ENCODE data around the gene OR2A12. TPM values are rescaled to one million over a fixed set of nuclear protein-coding genes. Genes with fewer than 3 reads are reported as not detected.
"Not testable (repeated sequence)": the region's sequence is repeated elsewhere in the genome, so short reads cannot be mapped to it uniquely, and the experiment has no call there.

OR2A12 gene
- total RNA-seq, 2 donors from 2014 or later, result not detected

- Mint-ChIP-seq H3K9me3 (no peaks in the 10 kb centered on the region), H3K4me1 (no peaks in the 10 kb centered on the region), H3K36me3 (ENCODE audit: low read depth) (no peaks in the 10 kb centered on the region), H3K4me3 (no peak overlapping the region), H3K27me3 (peaks cover 4% of the 10 kb centered on the region), H3K27ac (no peak overlapping the region)
- no peak for ATAC-seq (replicated peaks)
These were observed 4.6 kb downstream of the OR2A12 start for GRCh38 chr7:144090667-144091066.

GRCh38 chr7:144098776-144099175, 12.7 kb downstream of the OR2A12 start:
- peaks cover 3% of the 10 kb centered on the region for H3K9me3 Mint-ChIP-seq
- no peaks in the 10 kb centered on the region for H3K4me1 Mint-ChIP-seq
- H3K36me3 Mint-ChIP-seq (ENCODE audit: low read depth), result no peaks in the 10 kb centered on the region
- H3K4me3 Mint-ChIP-seq, result no peak overlapping the region
- peaks cover 15% of the 10 kb centered on the region for H3K27me3 Mint-ChIP-seq
- no peak for ATAC-seq (replicated peaks)
- no peak overlapping the region for H3K27ac Mint-ChIP-seq

GRCh38 chr7:144100607-144101006, 14.5 kb downstream of the OR2A12 start:
- H3K27ac Mint-ChIP-seq, result no peak overlapping the region
- no peaks in the 10 kb centered on the region for H3K4me1 Mint-ChIP-seq
- peaks cover 16% of the 10 kb centered on the region for H3K27me3 Mint-ChIP-seq
- peaks cover 3% of the 10 kb centered on the region for H3K9me3 Mint-ChIP-seq
- no peaks in the 10 kb centered on the region for H3K36me3 Mint-ChIP-seq (ENCODE audit: low read depth)
- ATAC-seq (replicated peaks), result no peak
- H3K4me3 Mint-ChIP-seq, result no peak overlapping the region

- H3K36me3 Mint-ChIP-seq (ENCODE audit: low read depth), result no peaks in the 10 kb centered on the region
- no peaks in the 10 kb centered on the region for H3K9me3 Mint-ChIP-seq
- no peak overlapping the region for H3K4me3 Mint-ChIP-seq
- ATAC-seq (replicated peaks), result no peak
- H3K27me3 Mint-ChIP-seq, result peaks cover 11% of the 10 kb centered on the region
- no peak overlapping the region for H3K27ac Mint-ChIP-seq
- H3K4me1 Mint-ChIP-seq, result no peaks in the 10 kb centered on the region
These were observed 16.0 kb downstream of the OR2A12 start for GRCh38 chr7:144102041-144102440.

- no peaks in the 10 kb centered on the region for H3K36me3 Mint-ChIP-seq (ENCODE audit: low read depth)
- no peak overlapping the region for H3K27ac Mint-ChIP-seq
These were observed 19.1 kb downstream of the OR2A12 start for GRCh38 chr7:144105211-144105610.

GRCh38 chr7:144109283-144109682, 23.2 kb downstream of the OR2A12 start, which contains the start of gene OR2A2:
Gene OR2A2, plus strand, starts transcription at chr7:144109583. Its CDS starts 0 bp downstream, at chr7:144109583.
- H3K4me1 Mint-ChIP-seq, result no peaks in the 10 kb centered on the region
- no peak within 1 kb of the TSS for H3K4me3 Mint-ChIP-seq
- peaks cover 5% of the 10 kb centered on the region for H3K27me3 Mint-ChIP-seq
- no peaks in the 10 kb centered on the region for H3K36me3 Mint-ChIP-seq (ENCODE audit: low read depth)
- H3K9me3 Mint-ChIP-seq, result no peaks in the 10 kb centered on the region
- no peak within 1 kb of the TSS for H3K27ac Mint-ChIP-seq
- ATAC-seq (replicated peaks), result no peak

More at GRCh38 chr7:144105211-144105610, 19.1 kb downstream of the OR2A12 start:
- Mint-ChIP-seq H3K27me3 (peaks cover 14% of the 10 kb centered on the region), H3K9me3 (no peaks in the 10 kb centered on the region), H3K4me3 (no peak overlapping the region), H3K4me1 (no peaks in the 10 kb centered on the region)
- ATAC-seq (replicated peaks), result no peak

GRCh38 chr7:144110272-144110671, 24.2 kb downstream of the OR2A12 start:
- H3K27me3 Mint-ChIP-seq, result peaks cover 5% of the 10 kb centered on the region
- H3K36me3 Mint-ChIP-seq (ENCODE audit: low read depth), result no peaks in the 10 kb centered on the region
- no peak overlapping the region for H3K27ac Mint-ChIP-seq
- no peak for ATAC-seq (replicated peaks)
- no peaks in the 10 kb centered on the region for H3K9me3 Mint-ChIP-seq
- H3K4me1 Mint-ChIP-seq, result no peaks in the 10 kb centered on the region
- H3K4me3 Mint-ChIP-seq, result no peak overlapping the region

GRCh38 chr7:144113651-144114050, 27.6 kb downstream of the OR2A12 start:
- Mint-ChIP-seq H3K36me3 (ENCODE audit: low read depth) (no peaks in the 10 kb centered on the region), H3K27me3 (peaks cover 4% of the 10 kb centered on the region), H3K4me3 (no peak overlapping the region), H3K4me1 (no peaks in the 10 kb centered on the region), H3K9me3 (no peaks in the 10 kb centered on the region), H3K27ac (no peak overlapping the region)
- ATAC-seq (replicated peaks), result no peak

- Mint-ChIP-seq H3K4me3 (no peak overlapping the region), H3K27ac (no peak overlapping the region), H3K4me1 (no peaks in the 10 kb centered on the region), H3K9me3 (no peaks in the 10 kb centered on the region), H3K27me3 (peaks cover 10% of the 10 kb centered on the region), H3K36me3 (ENCODE audit: low read depth) (no peaks in the 10 kb centered on the region)
- no peak for ATAC-seq (replicated peaks)
These were observed 32.3 kb downstream of the OR2A12 start for GRCh38 chr7:144118341-144118740.

- no peak within 1 kb of the TSS for H3K27ac Mint-ChIP-seq
- H3K4me3 Mint-ChIP-seq, result no peak within 1 kb of the TSS
- H3K36me3 Mint-ChIP-seq (ENCODE audit: low read depth), result no peaks in the 10 kb centered on the region
- H3K4me1 Mint-ChIP-seq, result no peaks in the 10 kb centered on the region
- H3K9me3 Mint-ChIP-seq, result no peaks in the 10 kb centered on the region
- peaks cover 10% of the 10 kb centered on the region for H3K27me3 Mint-ChIP-seq
- ATAC-seq (replicated peaks), result no peak
These were observed 36.8 kb downstream of the OR2A12 start, which contains the start of gene OR2A14 for GRCh38 chr7:144122876-144123275. Gene OR2A14, plus strand, starts transcription at chr7:144123176. Its CDS starts 5,937 bp downstream, at chr7:144129113.

- no peaks in the 10 kb centered on the region for H3K27me3 Mint-ChIP-seq
- no peaks in the 10 kb centered on the region for H3K9me3 Mint-ChIP-seq
- no peak overlapping the region for H3K4me3 Mint-ChIP-seq
- H3K27ac Mint-ChIP-seq, result no peak overlapping the region
- peak; percentile 99 for ATAC-seq (replicated peaks)
- H3K4me1 Mint-ChIP-seq, result no peaks in the 10 kb centered on the region
- H3K36me3 Mint-ChIP-seq (ENCODE audit: low read depth), result no peaks in the 10 kb centered on the region
These were observed 41.7 kb downstream of the OR2A12 start for GRCh38 chr7:144127714-144128334.

GRCh38 chr7:144129601-144130000, 43.5 kb downstream of the OR2A12 start:
- H3K36me3 Mint-ChIP-seq (ENCODE audit: low read depth); ATAC-seq (replicated peaks); H3K9me3 Mint-ChIP-seq; H3K27me3 Mint-ChIP-seq; H3K4me1 Mint-ChIP-seq; H3K4me3 Mint-ChIP-seq; H3K27ac Mint-ChIP-seq: not testable (repeated sequence)

GRCh38 chr7:144130730-144131129, 44.7 kb downstream of the OR2A12 start:
- Mint-ChIP-seq H3K27me3 (no peaks in the 10 kb centered on the region), H3K27ac (no peak overlapping the region), H3K9me3 (no peaks in the 10 kb centered on the region), H3K4me1 (no peaks in the 10 kb centered on the region), H3K36me3 (ENCODE audit: low read depth) (no peaks in the 10 kb centered on the region), H3K4me3 (no peak overlapping the region)
- ATAC-seq (replicated peaks), result no peak

GRCh38 chr7:144132262-144132661, 46.2 kb downstream of the OR2A12 start:
- no peaks in the 10 kb centered on the region for H3K27me3 Mint-ChIP-seq

GRCh38 chr7:144133307-144133706, 47.2 kb downstream of the OR2A12 start:
- Mint-ChIP-seq H3K27me3 (no peaks in the 10 kb centered on the region), H3K27ac (no peak overlapping the region), H3K9me3 (no peaks in the 10 kb centered on the region), H3K36me3 (ENCODE audit: low read depth) (no peaks in the 10 kb centered on the region), H3K4me1 (no peaks in the 10 kb centered on the region), H3K4me3 (no peak overlapping the region)
- no peak for ATAC-seq (replicated peaks)

More at GRCh38 chr7:144132262-144132661, 46.2 kb downstream of the OR2A12 start:
- no peaks in the 10 kb centered on the region for H3K9me3 Mint-ChIP-seq
- H3K36me3 Mint-ChIP-seq (ENCODE audit: low read depth), result no peaks in the 10 kb centered on the region
- H3K4me1 Mint-ChIP-seq, result no peaks in the 10 kb centered on the region
- ATAC-seq (replicated peaks), result no peak
- no peak overlapping the region for H3K4me3 Mint-ChIP-seq
- H3K27ac Mint-ChIP-seq, result no peak overlapping the region

Data from activated T-helper 17 cell treated with anti-CD3 and anti-CD28 coated beads, Interleukin-2, amount 50 U/mL, for 72 hours (primary cell).